ENCODE results near the gene PDE6B. TPM values are rescaled to one million over a fixed set of nuclear protein-coding genes. Genes with fewer than 3 reads are reported as not detected.
"Not testable (repeated sequence)": the region's sequence is repeated elsewhere in the genome, so short reads cannot be mapped to it uniquely, and the experiment has no call there.

PDE6B gene
- polyA plus RNA-seq, 4 donors, result 31.3 to 50.6 (median 38.7) TPM

- DNase-seq (ENCODE audit: low read depth in 4 of 4, low spot score in 3 of 4), result no peak
These were observed 41.6 kb downstream of the PDE6B start for GRCh38 chr4:666822-667544.

GRCh38 chr4:667545-667925 lies 42.2 kb downstream of the PDE6B start:
- DNase-seq (ENCODE audit: low read depth in 4 of 4, low spot score in 3 of 4), result no peak

- DNase-seq (ENCODE audit: low read depth in 4 of 4, low spot score in 3 of 4), result not testable (repeated sequence)
These were observed 42.8 kb downstream of the PDE6B start for GRCh38 chr4:668219-668618.

- not testable (repeated sequence) for DNase-seq (ENCODE audit: low read depth in 4 of 4, low spot score in 3 of 4)
These were observed 44.6 kb downstream of the PDE6B start for GRCh38 chr4:669806-670559.

- no peak for DNase-seq (ENCODE audit: low read depth in 4 of 4, low spot score in 3 of 4)
These were observed 46.4 kb downstream of the PDE6B start for GRCh38 chr4:671769-672168.

GRCh38 chr4:673349-674091 lies 48.1 kb downstream of the PDE6B start:
- no peak for DNase-seq (ENCODE audit: low read depth in 4 of 4, low spot score in 3 of 4)

- DNase-seq (ENCODE audit: low read depth in 4 of 4, low spot score in 3 of 4), result peak; percentile 91 to 100 (median 93)
These were observed 49.0 kb downstream of the PDE6B start, which contains the start of the genes ATP5ME and MYL5 for GRCh38 chr4:674172-675035. TSS of gene ATP5ME (minus strand) at chr4:674276. CDS start at chr4:674247, 29 bp downstream. TSS of gene MYL5 (plus strand) at chr4:674542. CDS start at chr4:678027, 3,485 bp downstream.

GRCh38 chr4:675036-675882 lies 49.9 kb downstream of the PDE6B start:
- no peak for DNase-seq (ENCODE audit: low read depth in 4 of 4, low spot score in 3 of 4)

GRCh38 chr4:675980-676870 lies 50.9 kb downstream of the PDE6B start:
- no peak for DNase-seq (ENCODE audit: low read depth in 4 of 4, low spot score in 3 of 4)

- DNase-seq (ENCODE audit: low read depth in 4 of 4, low spot score in 3 of 4), result no peak
These were observed 51.5 kb downstream of the PDE6B start for GRCh38 chr4:676871-677235.

- no peak for DNase-seq (ENCODE audit: low read depth in 4 of 4, low spot score in 3 of 4)
These were observed 52.3 kb downstream of the PDE6B start for GRCh38 chr4:677431-678293.

GRCh38 chr4:678331-679103 lies 53.1 kb downstream of the PDE6B start:
- no peak for DNase-seq (ENCODE audit: low read depth in 4 of 4, low spot score in 3 of 4)

GRCh38 chr4:679104-679481 lies 53.7 kb downstream of the PDE6B start:
- DNase-seq (ENCODE audit: low read depth in 4 of 4, low spot score in 3 of 4), result no peak

- DNase-seq (ENCODE audit: low read depth in 4 of 4, low spot score in 3 of 4), result no peak
These were observed 54.3 kb downstream of the PDE6B start for GRCh38 chr4:679629-680028.

- DNase-seq (ENCODE audit: low read depth in 4 of 4, low spot score in 3 of 4), result no peak
These were observed 54.7 kb downstream of the PDE6B start for GRCh38 chr4:680091-680490.

GRCh38 chr4:680551-680927 lies 55.2 kb downstream of the PDE6B start:
- DNase-seq (ENCODE audit: low read depth in 4 of 4, low spot score in 3 of 4), result no peak
